Colonic mucosa (tissue), 4 donors: ENCODE results near the gene GFRA1. TPM values are rescaled to one million over a fixed set of nuclear protein-coding genes. Genes with fewer than 3 reads are reported as not detected.

Experiments used
- DNase-seq: peaks from one replicate; pipeline ENCODE4 v3.0.0-alpha.2; 2020
- H3K27ac ChIP-seq: fragments of 200-600 bp; one replicate; pipeline ENCODE4 v1.8.0; 2021
- H3K27me3 ChIP-seq: fragments of 200-600 bp; one replicate; pipeline ENCODE4 v1.8.0; 2021
- H3K36me3 ChIP-seq: fragments of 200-600 bp; one replicate; pipeline ENCODE4 v1.8.0; 2021
- H3K4me1 ChIP-seq: fragments of 200-600 bp; one replicate; pipeline ENCODE4 v1.8.0; 2021; ENCODE audit warnings: mild to moderate bottlenecking
- H3K4me3 ChIP-seq: fragments of 200-600 bp; one replicate; pipeline ENCODE4 v1.8.0; 2021
- H3K9ac ChIP-seq, 2 donors: one replicate each; pipeline ENCODE4 v1.7.0; 2013; ENCODE audit warnings: control low read depth in 2 of 2, low read depth in 2 of 2, low read length in 2 of 2
- H3K9me3 ChIP-seq: fragments of 200-600 bp; one replicate; pipeline ENCODE4 v1.8.0; 2021
- CTCF ChIP-seq: fragments of 200-600 bp; IDR thresholded peaks from one replicate; pipeline ENCODE4 v1.8.0; 2022; ENCODE audit warnings: antibody characterized with exemption, mild to moderate bottlenecking
- intact Hi-C: fragments of 100-400 bp; cut with DNase I; formaldehyde crosslinking; loops from one replicate; pipeline ENCODE4 v1.14.1; 2022
- total RNA-seq, 2 donors: library from RNA; stranded (reverse); fragmentation: NEBNext Ultra II Directional in 1 of 2; extraction: Animal tissue kit (Norgen Biotek cat#: 25700) in 1 of 2; gene quantifications; one replicate each; pipeline ENCODE4 v1.2.1, GENCODE V29; 2021
- donor health status: healthy.
- donor health status: DM: no; HTN: no; CAD: no.
- donor health status: DM: no; HTN: no; CAD: no.

GFRA1 gene
- total RNA-seq, 2 donors from 2014 or later, result 1.0 to 4.9 TPM

DNA sequence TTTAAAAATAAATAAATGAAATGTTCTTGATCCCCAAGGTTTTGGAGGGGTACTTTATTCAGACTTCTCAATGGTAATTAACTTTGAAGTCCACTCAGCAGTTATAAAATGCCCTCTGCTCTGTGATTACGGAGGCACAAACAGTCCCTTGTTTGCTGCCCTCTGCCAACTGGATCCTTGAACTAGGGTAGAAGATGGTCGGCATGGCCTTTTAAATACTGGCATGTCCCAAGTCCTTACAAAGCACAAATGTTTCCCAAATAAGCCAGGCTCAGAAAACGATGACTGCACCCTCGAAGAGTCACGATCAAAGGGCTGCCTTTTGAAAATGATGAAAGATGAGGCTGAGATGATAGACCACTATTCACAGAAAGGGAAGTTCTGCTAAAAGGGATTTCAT, 47.0 kb downstream of the GFRA1 start:
- no peaks in the 10 kb centered on the region for H3K4me1 ChIP-seq
- no peaks in the 10 kb centered on the region for H3K27me3 ChIP-seq
- no peak for DNase-seq
- H3K36me3 ChIP-seq, result no peaks in the 10 kb centered on the region
- no peak overlapping the region for H3K9ac ChIP-seq
- intact Hi-C loops, result no loop called here
- no peak overlapping the region for H3K27ac ChIP-seq
- H3K9me3 ChIP-seq, result no peaks in the 10 kb centered on the region
- no peak for TF ChIP-seq CTCF
- no peak overlapping the region for H3K4me3 ChIP-seq

DNA sequence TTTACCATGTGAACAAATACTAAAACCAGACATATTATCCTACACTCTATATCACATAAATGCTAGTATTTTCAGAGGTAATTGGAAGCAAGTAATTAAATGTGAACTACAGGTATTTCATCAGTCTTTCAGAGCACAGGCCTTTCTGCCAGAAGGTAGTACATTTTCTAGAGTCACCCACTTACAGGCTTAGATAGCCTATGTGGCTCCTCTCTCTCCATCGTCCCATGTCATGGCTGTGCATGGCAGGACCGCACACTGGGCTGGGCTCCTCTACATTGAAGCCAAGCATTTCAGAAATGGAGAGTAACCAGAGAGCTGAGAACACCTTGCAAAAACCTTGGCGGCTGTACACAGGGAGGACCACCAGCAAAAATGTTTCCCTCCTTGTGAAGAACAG, 49.7 kb downstream of the GFRA1 start:
- Histone ChIP-seq H3K27me3 (no peaks in the 10 kb centered on the region), H3K36me3 (no peaks in the 10 kb centered on the region), H3K9ac (no peak overlapping the region), H3K9me3 (no peaks in the 10 kb centered on the region), H3K27ac (no peak overlapping the region), H3K4me3 (no peak overlapping the region), H3K4me1 (no peaks in the 10 kb centered on the region)
- no peak for DNase-seq
- TF ChIP-seq CTCF, result no peak
- intact Hi-C loops, result no loop called here

GRCh38 chr10:116221053-116221452, 52.0 kb downstream of the GFRA1 start:
- Histone ChIP-seq H3K4me1 (no peaks in the 10 kb centered on the region), H3K27me3 (no peaks in the 10 kb centered on the region), H3K4me3 (no peak overlapping the region), H3K27ac (no peak overlapping the region), H3K9ac (no peak overlapping the region), H3K36me3 (no peaks in the 10 kb centered on the region), H3K9me3 (no peaks in the 10 kb centered on the region)
- intact Hi-C loops, result no loop called here
- no peak for TF ChIP-seq CTCF
- DNase-seq, result no peak

DNA sequence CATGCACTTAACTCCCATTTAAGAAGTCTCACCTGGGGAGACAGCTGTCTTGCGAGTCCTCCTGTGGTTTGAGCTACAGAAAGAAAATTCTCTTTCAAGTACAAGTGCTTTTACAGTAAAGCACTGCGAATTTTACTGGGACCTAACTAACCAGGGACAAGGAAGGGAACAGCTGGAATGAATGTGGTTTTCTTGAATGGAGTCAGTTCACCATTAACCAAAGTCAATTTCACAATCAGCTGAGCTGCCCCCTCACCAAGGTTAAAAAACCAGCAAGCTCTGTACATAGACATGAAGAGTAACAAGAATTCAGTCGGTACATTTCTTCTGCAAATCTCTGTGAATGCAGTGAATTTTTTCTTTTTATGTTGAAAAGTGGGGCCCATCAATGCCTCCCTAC, 56.3 kb downstream of the GFRA1 start:
- Histone ChIP-seq H3K36me3 (no peaks in the 10 kb centered on the region), H3K4me1 (no peaks in the 10 kb centered on the region), H3K9me3 (no peaks in the 10 kb centered on the region), H3K9ac (no peak overlapping the region), H3K4me3 (no peak overlapping the region), H3K27ac (no peak overlapping the region), H3K27me3 (no peaks in the 10 kb centered on the region)
- no peak for DNase-seq
- intact Hi-C loops, result no loop called here
- no peak for TF ChIP-seq CTCF

DNA sequence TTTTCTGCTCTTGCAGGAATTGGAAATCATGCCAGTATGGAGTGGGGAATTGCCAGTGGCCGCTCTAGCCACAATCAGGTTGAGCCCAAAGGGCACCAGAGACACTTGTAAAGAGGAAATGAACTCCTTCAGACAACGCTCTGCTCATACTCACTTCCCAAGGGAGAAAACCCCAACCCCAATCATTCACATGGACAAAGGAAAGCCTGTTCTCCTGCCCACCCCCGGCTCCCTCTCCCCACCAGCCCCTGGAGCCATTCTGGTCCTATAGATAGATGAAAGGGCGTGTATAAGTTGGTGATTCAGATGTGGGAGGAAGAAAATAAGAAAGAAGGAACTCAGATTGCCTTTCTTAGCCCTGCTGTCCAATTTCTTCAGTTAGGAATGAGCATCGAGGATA, 57.4 kb downstream of the GFRA1 start:
- no peak for DNase-seq
- intact Hi-C loops, result no loop called here

More for the DNA sequence above, 57.4 kb downstream of the GFRA1 start:
- Histone ChIP-seq H3K27me3 (no peaks in the 10 kb centered on the region), H3K36me3 (no peaks in the 10 kb centered on the region), H3K4me1 (no peaks in the 10 kb centered on the region), H3K4me3 (no peak overlapping the region), H3K9me3 (no peaks in the 10 kb centered on the region), H3K9ac (no peak overlapping the region), H3K27ac (no peak overlapping the region)
- no peak for TF ChIP-seq CTCF
